HepG2 (cell line): Measurements from ENCODE around the gene RRP8. TPM values are rescaled to one million over a fixed set of nuclear protein-coding genes. Genes with fewer than 3 reads are reported as not detected.

Experiments
- KAT7 ChIP-seq: IDR thresholded peaks from 2 replicates; pipeline ENCODE4 v1.6.1; 2018; ENCODE audit warnings: borderline replicate concordance, missing compliant biosample characterization
- MED1 ChIP-seq: sonication (generic); formaldehyde crosslinking; IDR thresholded peaks from 2 replicates; pipeline ENCODE4 v1.4.0; 2020; ENCODE audit warnings: missing genetic modification reagents
- MTA1 ChIP-seq: sonication (generic); formaldehyde crosslinking; IDR thresholded peaks from 2 replicates; pipeline ENCODE4 v1.4.0; 2020; ENCODE audit warnings: missing genetic modification reagents, mild to moderate bottlenecking, borderline replicate concordance
- MXD4 ChIP-seq: IDR thresholded peaks from 2 replicates; pipeline ENCODE4 v1.6.1; 2016; ENCODE audit warnings: mild to moderate bottlenecking, missing biosample characterization, missing genetic modification reagents
- NBN ChIP-seq: fragments of 450-650 bp; conservative IDR thresholded peaks from 2 replicates; pipeline ENCODE4 v1.6.1; 2017
- RORA ChIP-seq: sonication (generic); formaldehyde crosslinking; IDR thresholded peaks from 2 replicates; pipeline ENCODE4 v1.5.0; 2020; ENCODE audit warnings: mild to moderate bottlenecking, missing genetic modification reagents, moderate library complexity
- WIZ ChIP-seq: sonication (generic); formaldehyde crosslinking; IDR thresholded peaks from 2 replicates; pipeline ENCODE4 v1.5.1; 2020; ENCODE audit warnings: mild to moderate bottlenecking, missing genetic modification reagents
- XBP1 ChIP-seq: sonication (generic); formaldehyde crosslinking; IDR thresholded peaks from 2 replicates; pipeline ENCODE4 v1.5.0; 2020; ENCODE audit warnings: missing genetic modification reagents
- YEATS2 ChIP-seq: sonication (generic); formaldehyde crosslinking; IDR thresholded peaks from 2 replicates; pipeline ENCODE4 v1.4.0; 2020; ENCODE audit warnings: missing genetic modification reagents, borderline replicate concordance
- ZBTB7A ChIP-seq: sonication (generic); formaldehyde crosslinking; IDR thresholded peaks from 2 replicates; pipeline ENCODE4 v1.8.0; 2022; ENCODE audit warnings: mild to moderate bottlenecking, missing genetic modification reagents
- ZFP90 ChIP-seq: sonication (generic); formaldehyde crosslinking; IDR thresholded peaks from 2 replicates; pipeline ENCODE4 v1.8.0; 2022; ENCODE audit warnings: missing genetic modification reagents, mild to moderate bottlenecking, inconsistent platforms, borderline replicate concordance
- ZMAT3 ChIP-seq: sonication (generic); formaldehyde crosslinking; conservative IDR thresholded peaks from 2 replicates; pipeline ENCODE4 v1.7.0; 2021; ENCODE audit warnings: missing genetic modification reagents
- ZNF282 ChIP-seq: fragments of 450-650 bp; IDR thresholded peaks from 2 replicates; pipeline ENCODE4 v1.6.1; 2018; ENCODE audit not compliant: partially characterized antibody
- ZNF687 ChIP-seq: sonication (generic); formaldehyde crosslinking; IDR thresholded peaks from 2 replicates; pipeline ENCODE4 v1.5.1; 2020; ENCODE audit warnings: mild to moderate bottlenecking, missing genetic modification reagents, moderate library complexity
- polyA plus RNA-seq, 8 experiments: library from polyadenylated mRNA; depleted of rRNA in 3 of 8; stranded (reverse) in 7 of 8; unstranded in 1 of 8; fragments of >200 nt; fragmentation: Illumina TruSeq in 4 of 8; extraction: Trizol in 4 of 8; gene quantifications; 2 replicates each; pipeline versions ENCODE4 v1.2.1 to v1.2.3, GENCODE V29; 2011 to 2016; ENCODE audit warnings: low read depth in 4 of 8, missing spikeins in 1 of 8, mixed read lengths in 1 of 8; ENCODE audit not compliant: insufficient read depth in 1 of 8
- total RNA-seq, 5 experiments: library from RNA; depleted of rRNA; stranded (reverse); fragments of >200 nt; fragmentation: Illumina TruSeq; extraction: Trizol; gene quantifications; 2 replicates each; pipeline ENCODE4 v1.2.3, GENCODE V29; 2016; ENCODE audit warnings: low read depth in 1 of 5
- TF ChIP-seq, protein P1 (sequence below): sonication (generic); formaldehyde crosslinking; IDR thresholded peaks from 2 replicates; pipeline ENCODE4 v1.9.0; 2021; ENCODE audit warnings: missing genetic modification reagents, borderline replicate concordance
- TF ChIP-seq, protein P2 (sequence below): fragments of 450-650 bp; IDR thresholded peaks from 2 replicates; pipeline ENCODE4 v1.6.1; 2017
- TF ChIP-seq, protein P3 (sequence below): sonication (generic); formaldehyde crosslinking; IDR thresholded peaks from 2 replicates; pipeline ENCODE4 v1.4.0; 2020; ENCODE audit warnings: missing genetic modification reagents, borderline replicate concordance

Gene RRP8
- total and polyA plus RNA-seq, 2 of the 13 experiments (the other 11 are each of a cell fraction or from before 2014, with no cell fraction given), result 7.2 to 21.6 TPM

- TF ChIP-seq, protein P1, sequence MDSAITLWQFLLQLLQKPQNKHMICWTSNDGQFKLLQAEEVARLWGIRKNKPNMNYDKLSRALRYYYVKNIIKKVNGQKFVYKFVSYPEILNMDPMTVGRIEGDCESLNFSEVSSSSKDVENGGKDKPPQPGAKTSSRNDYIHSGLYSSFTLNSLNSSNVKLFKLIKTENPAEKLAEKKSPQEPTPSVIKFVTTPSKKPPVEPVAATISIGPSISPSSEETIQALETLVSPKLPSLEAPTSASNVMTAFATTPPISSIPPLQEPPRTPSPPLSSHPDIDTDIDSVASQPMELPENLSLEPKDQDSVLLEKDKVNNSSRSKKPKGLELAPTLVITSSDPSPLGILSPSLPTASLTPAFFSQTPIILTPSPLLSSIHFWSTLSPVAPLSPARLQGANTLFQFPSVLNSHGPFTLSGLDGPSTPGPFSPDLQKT (CRISPR knock-in tag), result no peak
- peak; percentile 62; the same call in 1 of the 2 replicates for TF ChIP-seq YEATS2 (CRISPR knock-in tag)
- TF ChIP-seq ZFP90, result no peak
- TF ChIP-seq WIZ (CRISPR knock-in tag), result no peak
- TF ChIP-seq, protein P2, sequence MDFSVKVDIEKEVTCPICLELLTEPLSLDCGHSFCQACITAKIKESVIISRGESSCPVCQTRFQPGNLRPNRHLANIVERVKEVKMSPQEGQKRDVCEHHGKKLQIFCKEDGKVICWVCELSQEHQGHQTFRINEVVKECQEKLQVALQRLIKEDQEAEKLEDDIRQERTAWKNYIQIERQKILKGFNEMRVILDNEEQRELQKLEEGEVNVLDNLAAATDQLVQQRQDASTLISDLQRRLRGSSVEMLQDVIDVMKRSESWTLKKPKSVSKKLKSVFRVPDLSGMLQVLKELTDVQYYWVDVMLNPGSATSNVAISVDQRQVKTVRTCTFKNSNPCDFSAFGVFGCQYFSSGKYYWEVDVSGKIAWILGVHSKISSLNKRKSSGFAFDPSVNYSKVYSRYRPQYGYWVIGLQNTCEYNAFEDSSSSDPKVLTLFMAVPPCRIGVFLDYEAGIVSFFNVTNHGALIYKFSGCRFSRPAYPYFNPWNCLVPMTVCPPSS, result no peak
- TF ChIP-seq MXD4 (CRISPR knock-in tag), result 0 out of 2 replicates have a peak, but pooled peaks have one; percentile 54
- TF ChIP-seq ZNF282, result no peak
- TF ChIP-seq ZBTB7A (CRISPR knock-in tag), result no peak
- no peak for TF ChIP-seq NBN
- TF ChIP-seq MTA1 (CRISPR knock-in tag), result no peak
- peak; percentile 50; the same call in 1 of the 2 replicates for TF ChIP-seq MED1
- TF ChIP-seq RORA (CRISPR knock-in tag), result no peak
- TF ChIP-seq ZMAT3 (CRISPR knock-in tag), result no peak
- TF ChIP-seq XBP1, result no peak
- TF ChIP-seq, protein P3, sequence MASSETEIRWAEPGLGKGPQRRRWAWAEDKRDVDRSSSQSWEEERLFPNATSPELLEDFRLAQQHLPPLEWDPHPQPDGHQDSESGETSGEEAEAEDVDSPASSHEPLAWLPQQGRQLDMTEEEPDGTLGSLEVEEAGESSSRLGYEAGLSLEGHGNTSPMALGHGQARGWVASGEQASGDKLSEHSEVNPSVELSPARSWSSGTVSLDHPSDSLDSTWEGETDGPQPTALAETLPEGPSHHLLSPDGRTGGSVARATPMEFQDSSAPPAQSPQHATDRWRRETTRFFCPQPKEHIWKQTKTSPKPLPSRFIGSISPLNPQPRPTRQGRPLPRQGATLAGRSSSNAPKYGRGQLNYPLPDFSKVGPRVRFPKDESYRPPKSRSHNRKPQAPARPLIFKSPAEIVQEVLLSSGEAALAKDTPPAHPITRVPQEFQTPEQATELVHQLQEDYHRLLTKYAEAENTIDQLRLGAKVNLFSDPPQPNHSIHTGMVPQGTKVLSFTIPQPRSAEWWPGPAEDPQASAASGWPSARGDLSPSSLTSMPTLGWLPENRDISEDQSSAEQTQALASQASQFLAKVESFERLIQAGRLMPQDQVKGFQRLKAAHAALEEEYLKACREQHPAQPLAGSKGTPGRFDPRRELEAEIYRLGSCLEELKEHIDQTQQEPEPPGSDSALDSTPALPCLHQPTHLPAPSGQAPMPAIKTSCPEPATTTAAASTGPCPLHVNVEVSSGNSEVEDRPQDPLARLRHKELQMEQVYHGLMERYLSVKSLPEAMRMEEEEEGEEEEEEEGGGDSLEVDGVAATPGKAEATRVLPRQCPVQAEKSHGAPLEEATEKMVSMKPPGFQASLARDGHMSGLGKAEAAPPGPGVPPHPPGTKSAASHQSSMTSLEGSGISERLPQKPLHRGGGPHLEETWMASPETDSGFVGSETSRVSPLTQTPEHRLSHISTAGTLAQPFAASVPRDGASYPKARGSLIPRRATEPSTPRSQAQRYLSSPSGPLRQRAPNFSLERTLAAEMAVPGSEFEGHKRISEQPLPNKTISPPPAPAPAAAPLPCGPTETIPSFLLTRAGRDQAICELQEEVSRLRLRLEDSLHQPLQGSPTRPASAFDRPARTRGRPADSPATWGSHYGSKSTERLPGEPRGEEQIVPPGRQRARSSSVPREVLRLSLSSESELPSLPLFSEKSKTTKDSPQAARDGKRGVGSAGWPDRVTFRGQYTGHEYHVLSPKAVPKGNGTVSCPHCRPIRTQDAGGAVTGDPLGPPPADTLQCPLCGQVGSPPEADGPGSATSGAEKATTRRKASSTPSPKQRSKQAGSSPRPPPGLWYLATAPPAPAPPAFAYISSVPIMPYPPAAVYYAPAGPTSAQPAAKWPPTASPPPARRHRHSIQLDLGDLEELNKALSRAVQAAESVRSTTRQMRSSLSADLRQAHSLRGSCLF (CRISPR knock-in tag), result no peak
- TF ChIP-seq KAT7 (CRISPR knock-in tag), result 0 out of 2 replicates have a peak, but pooled peaks have one; percentile 39
- peak; percentile 77 for TF ChIP-seq ZNF687 (CRISPR knock-in tag)
Measured at GRCh38 chr11:6606471-6607189, 3.2 kb upstream of the RRP8 start (continued).
